WTC11 (cell line): Measurements from ENCODE around the gene PHLPP1. TPM values are rescaled to one million over a fixed set of nuclear protein-coding genes. Genes with fewer than 3 reads are reported as not detected.

Experiments
- ATAC-seq: fragments of 200-7000 bp; cut with Tn5 transposase; 2 replicates; pipeline ENCODE4 v1.10.0; 2021; ENCODE audit warnings: mild to moderate bottlenecking, moderate library complexity
- CTCF ChIA-PET: fragments of 300-600 bp; sonication (Branson Sonifier 250); formaldehyde crosslinking; loops from one replicate; lab custom pipeline; 2021; ENCODE audit warnings: antibody characterized with exemption; lab: Charles Lee
- POLR2A ChIA-PET: fragments of 350-600 bp; sonication (Branson Sonifier 250); formaldehyde crosslinking; loops from one replicate; lab custom pipeline; 2021; ENCODE audit warnings: antibody characterized with exemption; lab: Charles Lee
- DNase-seq: peaks from one replicate; pipeline ENCODE4 v3.0.0; 2021; ENCODE audit warnings: low spot score
- H3K27ac Mint-ChIP-seq: 2 replicates; pipeline ENCODE4 v1.8.0; 2021; ENCODE audit warnings: mixed read lengths
- H3K27me3 Mint-ChIP-seq: 2 replicates; pipeline ENCODE4 v1.8.0; 2021; ENCODE audit warnings: low read depth, mild to moderate bottlenecking, moderate library complexity, mixed read lengths
- H3K36me3 Mint-ChIP-seq: 2 replicates; pipeline ENCODE4 v1.8.0; 2021; ENCODE audit warnings: mixed read lengths
- H3K4me1 Mint-ChIP-seq: 2 replicates; pipeline ENCODE4 v1.8.0; 2022; ENCODE audit warnings: mixed read lengths
- H3K4me3 Mint-ChIP-seq: 2 replicates; pipeline ENCODE4 v1.8.0; 2021; ENCODE audit warnings: mild to moderate bottlenecking, moderate library complexity, mixed read lengths
- H3K9me3 Mint-ChIP-seq: 2 replicates; pipeline ENCODE4 v1.8.0; 2021; ENCODE audit warnings: mixed read lengths
- ATF6 ChIP-seq: sonication (generic); formaldehyde crosslinking; IDR thresholded peaks from 2 replicates; pipeline ENCODE4 v1.8.1; 2023; ENCODE audit warnings: mild to moderate bottlenecking, missing genetic modification reagents
- CREB1 ChIP-seq: sonication (generic); formaldehyde crosslinking; IDR thresholded peaks from 2 replicates; pipeline ENCODE4 v1.8.0; 2023; ENCODE audit warnings: mild to moderate bottlenecking, missing genetic modification reagents
- CREM ChIP-seq: sonication (generic); formaldehyde crosslinking; IDR thresholded peaks from 2 replicates; pipeline ENCODE4 v1.8.1; 2022; ENCODE audit warnings: mild to moderate bottlenecking, missing genetic modification reagents, moderate library complexity
- E2F4 ChIP-seq: sonication (generic); formaldehyde crosslinking; IDR thresholded peaks from 2 replicates; pipeline ENCODE4 v1.8.1; 2022; ENCODE audit warnings: low read depth, mild to moderate bottlenecking, moderate library complexity, missing genetic modification reagents, borderline replicate concordance
- HMGXB4 ChIP-seq: sonication (generic); formaldehyde crosslinking; IDR thresholded peaks from 2 replicates; pipeline ENCODE4 v1.8.1; 2023; ENCODE audit warnings: mild to moderate bottlenecking, moderate library complexity, missing genetic modification reagents
- NR1H2 ChIP-seq: sonication (generic); formaldehyde crosslinking; IDR thresholded peaks from 2 replicates; pipeline ENCODE4 v1.9.0; 2021; ENCODE audit warnings: mild to moderate bottlenecking, moderate library complexity, missing genetic modification reagents
- PREB ChIP-seq: sonication (generic); formaldehyde crosslinking; IDR thresholded peaks from 2 replicates; pipeline ENCODE4 v1.8.1; 2022; ENCODE audit warnings: mild to moderate bottlenecking, missing genetic modification reagents, moderate library complexity, borderline replicate concordance
- SMAD3 ChIP-seq: sonication (generic); formaldehyde crosslinking; IDR thresholded peaks from 2 replicates; pipeline ENCODE4 v1.8.0; 2022; ENCODE audit warnings: missing genetic modification reagents, mild to moderate bottlenecking, borderline replicate concordance
- USF2 ChIP-seq: sonication (generic); formaldehyde crosslinking; IDR thresholded peaks from 2 replicates; pipeline ENCODE4 v1.8.1; 2023; ENCODE audit warnings: mild to moderate bottlenecking, missing genetic modification reagents, moderate library complexity
- ZBTB43 ChIP-seq: sonication (generic); formaldehyde crosslinking; IDR thresholded peaks from 2 replicates; pipeline ENCODE4 v1.8.1; 2023; ENCODE audit warnings: mild to moderate bottlenecking, missing genetic modification reagents
- ZNF138 ChIP-seq: sonication (generic); formaldehyde crosslinking; conservative IDR thresholded peaks from 2 replicates; pipeline ENCODE4 v1.8.1; 2022; ENCODE audit warnings: mild to moderate bottlenecking, moderate library complexity, missing genetic modification reagents
- ZNF232 ChIP-seq: sonication (generic); formaldehyde crosslinking; IDR thresholded peaks from 2 replicates; pipeline ENCODE4 v1.8.0; 2022; ENCODE audit warnings: mild to moderate bottlenecking, missing genetic modification reagents
- ZNF396 ChIP-seq: fragments of 250-450 bp; sonication (Bioruptor Pico); IDR thresholded peaks from 2 replicates; pipeline ENCODE4 v1.8.0; 2021; ENCODE audit warnings: mild to moderate bottlenecking, moderate library complexity, borderline replicate concordance
- ZNF532 ChIP-seq: fragments of 250-450 bp; sonication (Bioruptor Pico); IDR thresholded peaks from 2 replicates; pipeline ENCODE4 v1.9.0; 2021; ENCODE audit warnings: mild to moderate bottlenecking, borderline replicate concordance
- total RNA-seq: library from RNA; stranded (reverse); gene quantifications from 3 replicates; pipeline ENCODE4 v1.2.3, GENCODE V29; 2021

The PHLPP1 gene
- total RNA-seq, 1 experiment from 2014 or later: 52.0 TPM

GRCh38 chr18:62984656-62985315 is 269.4 kb downstream of the PHLPP1 start:
- no peak for ATAC-seq
- CTCF ChIA-PET: interaction anchor here (1.3 kb wide), 1 partner anchor 32 kb away, joined by 3 read pairs; no protein-coding TSS in a partner anchor
- no peak overlapping the region for H3K4me3 Mint-ChIP-seq

More at GRCh38 chr18:62984656-62985315, 269.4 kb downstream of the PHLPP1 start:
- Mint-ChIP-seq H3K27ac (no peak overlapping the region), H3K4me1 (peaks cover 16% of the 10 kb centered on the region), H3K27me3 (no peaks in the 10 kb centered on the region; the same call in 1 of the 2 replicates), H3K36me3 (peaks cover 6% of the 10 kb centered on the region; the same call in 1 of the 2 replicates), H3K9me3 (peaks cover 7% of the 10 kb centered on the region)
- POLR2A ChIA-PET: interaction anchor here (0.6 kb wide), 1 partner anchor 376 kb away, joined by 4 read pairs; no protein-coding TSS in a partner anchor
- no peak for DNase-seq
- no peak for TF ChIP-seq CREM (CRISPR knock-in tag)
- TF ChIP-seq NR1H2 (CRISPR knock-in tag): no peak
- no peak for TF ChIP-seq USF2 (CRISPR knock-in tag)
- no peak for TF ChIP-seq ZNF396 (CRISPR knock-in tag)
- TF ChIP-seq SMAD3 (CRISPR knock-in tag): no peak
- no peak for TF ChIP-seq ZNF232 (CRISPR knock-in tag)
- TF ChIP-seq PREB: no peak
- TF ChIP-seq ZNF138 (CRISPR knock-in tag): no peak
- TF ChIP-seq ZNF532 (CRISPR knock-in tag): no peak
- no peak for TF ChIP-seq CREB1 (CRISPR knock-in tag)
- no peak for TF ChIP-seq ZBTB43 (CRISPR knock-in tag)
- no peak for TF ChIP-seq HMGXB4 (CRISPR knock-in tag)
- TF ChIP-seq E2F4 (CRISPR knock-in tag): no peak
- no peak for TF ChIP-seq ATF6 (CRISPR knock-in tag)
